ENCODE results near the gene HIP1R.
"Not testable (repeated sequence)": the region's sequence is repeated elsewhere in the genome, so short reads cannot be mapped to it uniquely, and the experiment has no call there.

The HIP1R gene

DNA sequence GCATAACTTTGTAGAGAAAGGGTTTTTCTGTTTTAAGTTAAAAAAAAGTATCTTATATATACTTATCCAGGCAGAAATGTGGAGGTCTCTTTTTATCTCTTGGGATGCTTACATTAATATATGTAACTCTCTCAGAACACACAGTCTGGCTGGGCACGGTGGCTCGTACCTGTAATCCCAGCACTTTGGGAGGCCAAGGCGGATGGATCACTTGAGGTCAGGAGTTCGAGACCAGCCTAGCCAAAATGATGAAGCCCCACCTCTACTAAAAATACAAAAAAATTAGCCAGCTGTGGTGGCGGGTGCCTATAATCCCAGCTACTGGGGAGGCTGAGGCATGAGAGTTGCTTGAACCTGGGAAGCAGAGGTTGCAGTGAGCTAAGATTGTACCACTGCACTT lies 41.0 kb downstream of the HIP1R start:
- DNase-seq (ENCODE audit: low spot score): not testable (repeated sequence)

DNA sequence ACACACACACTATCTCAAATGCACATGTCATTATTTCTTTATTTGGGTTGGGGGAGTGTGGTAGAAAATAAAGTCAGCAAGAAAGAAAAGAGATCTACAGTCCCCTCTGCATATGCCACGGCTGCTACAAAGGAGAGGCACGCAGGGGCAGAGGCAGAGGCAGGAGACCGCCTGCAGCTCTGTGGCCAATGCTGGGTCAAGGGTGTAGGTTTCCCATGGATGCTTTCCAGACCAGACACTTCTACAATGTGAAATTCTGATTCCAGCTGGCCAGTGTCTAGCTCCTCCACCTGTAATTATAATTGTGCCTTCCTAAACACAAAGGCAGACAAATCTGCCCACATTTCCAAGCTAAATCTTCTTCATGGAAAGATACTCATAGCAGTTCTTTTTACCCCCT lies 41.5 kb downstream of the HIP1R start:
- DNase-seq (ENCODE audit: low spot score): no peak

DNA sequence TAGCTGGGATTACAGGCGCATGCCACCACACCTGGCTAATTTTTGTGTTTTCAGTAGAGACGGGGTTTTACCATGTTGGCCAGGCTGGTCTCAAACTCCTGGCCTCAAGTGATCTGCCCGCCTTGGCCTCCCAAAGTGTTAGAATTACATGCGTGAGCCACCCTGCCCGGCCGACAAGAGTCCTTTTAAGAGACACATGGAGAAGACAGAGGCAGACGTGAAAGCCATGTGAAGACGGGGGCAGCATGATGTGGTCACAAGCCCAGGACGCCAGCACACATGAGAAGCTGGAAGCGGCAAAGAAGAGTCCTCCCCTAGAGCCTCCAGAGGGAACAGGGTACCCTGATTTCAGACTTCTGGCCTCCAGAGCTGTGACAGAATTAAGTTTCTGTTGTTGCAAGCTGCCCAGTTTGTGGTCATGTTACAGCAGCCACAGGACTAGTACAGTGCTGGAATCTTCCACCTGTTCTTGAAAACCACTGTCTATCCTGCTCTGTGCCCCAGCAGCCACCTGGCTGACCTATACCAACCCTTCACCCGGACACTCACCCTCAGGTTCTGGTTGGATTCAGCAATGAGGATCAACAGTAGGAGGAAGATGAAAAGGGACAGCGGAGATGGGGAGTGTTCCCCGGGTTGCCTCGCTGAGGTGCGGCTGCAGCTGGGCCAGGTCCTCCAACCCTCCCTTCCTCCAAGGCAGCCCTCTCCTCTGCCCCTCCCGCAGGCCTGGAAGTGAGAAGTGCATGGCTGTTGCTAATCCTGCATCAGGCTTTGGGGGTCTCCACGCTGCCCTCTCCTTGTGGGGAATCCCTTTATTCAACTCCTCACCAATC lies 43.7 kb downstream of the HIP1R start:
- no peak for DNase-seq (ENCODE audit: low spot score)

DNA sequence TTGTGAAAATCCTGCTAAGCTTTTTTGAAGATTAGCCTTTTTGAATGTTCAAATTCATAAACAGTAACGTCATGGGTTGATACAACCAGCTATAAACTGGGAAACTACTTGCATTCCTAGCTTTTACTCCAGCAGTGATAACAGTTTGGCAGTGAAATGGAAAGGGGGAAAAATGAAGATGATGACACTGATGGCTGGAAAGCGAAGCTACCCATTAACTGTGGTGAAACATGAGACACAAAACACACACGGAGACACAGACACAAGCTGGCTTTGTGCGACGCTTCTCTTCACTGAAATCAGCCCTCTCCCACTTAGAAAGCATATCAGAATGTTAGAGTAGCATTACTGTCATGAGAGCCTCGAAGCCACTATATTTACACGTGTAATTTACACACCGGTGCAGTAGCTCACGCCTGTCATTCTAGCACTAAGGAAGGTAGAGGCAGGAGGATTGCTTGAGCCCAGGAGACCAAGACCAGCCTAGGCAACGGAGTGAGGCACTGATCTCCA lies 45.0 kb downstream of the HIP1R start:
- no peak for DNase-seq (ENCODE audit: low spot score)

DNA sequence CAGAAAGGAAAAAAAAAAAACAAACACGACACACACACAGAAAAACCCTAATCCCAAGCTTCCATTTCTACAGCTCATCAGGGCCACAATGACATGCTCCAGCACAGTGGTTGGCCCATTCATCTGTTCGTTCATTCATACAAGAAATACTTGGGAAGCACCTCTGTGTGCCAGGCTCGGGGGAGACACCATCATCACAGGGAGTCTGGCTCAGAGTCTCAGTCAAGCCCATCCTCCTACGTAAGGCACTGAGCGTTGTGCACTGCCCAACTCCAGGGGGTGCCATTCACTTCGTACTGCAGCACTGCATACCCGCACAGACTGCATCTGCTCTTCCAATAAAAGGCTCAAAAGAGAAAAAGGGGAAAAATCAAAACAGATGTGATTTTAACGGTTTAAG lies 45.4 kb downstream of the HIP1R start:
- peak; percentile 71 for DNase-seq (ENCODE audit: low spot score)

DNA sequence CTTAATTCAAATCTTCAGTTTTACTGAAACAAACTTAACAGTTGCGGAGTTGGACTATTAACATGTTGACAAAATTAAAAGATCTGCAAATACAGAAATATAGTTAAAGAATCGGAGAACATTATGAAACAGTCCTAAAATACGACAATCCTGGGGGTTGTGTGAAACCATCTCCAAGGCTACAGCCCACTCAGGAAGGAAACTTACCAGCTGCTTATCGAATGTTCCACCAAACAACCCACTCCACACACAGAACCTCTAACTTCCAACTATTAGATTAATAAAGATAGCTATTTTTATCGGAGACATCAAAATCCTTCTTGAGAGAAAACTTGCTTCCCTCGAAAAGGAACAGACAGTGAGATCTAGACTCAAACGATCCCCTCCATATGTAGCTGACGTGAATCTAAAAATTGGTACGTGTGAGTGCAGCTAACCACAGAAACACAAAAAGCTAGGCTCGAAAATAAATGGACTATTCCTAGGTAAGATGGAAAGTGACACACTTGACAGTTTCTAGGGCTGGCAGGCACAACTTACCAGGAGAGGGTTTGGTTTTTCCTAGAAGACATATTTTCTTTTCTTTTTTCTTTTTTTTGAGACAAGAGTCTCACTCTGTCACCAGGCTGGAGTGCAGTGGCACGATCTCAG lies 47.8 kb downstream of the HIP1R start:
- DNase-seq (ENCODE audit: low spot score): no peak

DNA sequence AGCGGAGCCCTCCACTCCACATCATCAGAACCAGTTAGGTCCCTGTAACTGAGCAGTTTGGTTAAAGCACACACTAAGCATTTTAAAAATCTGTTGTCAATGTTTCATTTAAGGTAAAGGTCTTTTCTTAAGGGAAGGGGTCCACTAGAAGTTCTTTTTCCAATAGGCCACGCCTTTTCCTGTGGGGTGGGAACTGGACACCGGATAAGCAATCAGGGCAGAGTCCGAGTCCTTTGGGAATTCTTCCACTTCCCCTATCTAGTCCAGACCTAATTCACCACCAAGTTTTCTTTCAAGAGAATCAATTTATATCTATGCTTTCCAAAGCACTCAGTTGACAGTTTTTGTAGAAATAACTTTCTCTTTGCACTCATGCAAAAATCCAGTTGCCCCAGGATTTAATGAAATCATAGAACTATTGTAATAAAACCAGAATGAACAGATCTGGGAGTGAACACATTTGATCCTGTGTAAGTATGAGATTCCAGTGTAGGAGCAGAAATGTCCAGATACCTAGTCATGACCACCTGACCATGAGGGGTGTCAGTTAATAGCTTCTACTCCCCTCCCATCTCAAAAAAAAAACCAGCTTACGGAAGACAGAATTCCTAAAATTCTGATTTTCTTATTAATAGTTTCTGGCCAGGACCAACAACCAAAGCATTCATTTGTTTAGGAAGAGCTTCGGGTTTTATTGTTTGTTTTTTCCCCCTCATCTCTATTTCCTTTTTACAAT lies 49.0 kb downstream of the HIP1R start:
- no peak for DNase-seq (ENCODE audit: low spot score)

DNA sequence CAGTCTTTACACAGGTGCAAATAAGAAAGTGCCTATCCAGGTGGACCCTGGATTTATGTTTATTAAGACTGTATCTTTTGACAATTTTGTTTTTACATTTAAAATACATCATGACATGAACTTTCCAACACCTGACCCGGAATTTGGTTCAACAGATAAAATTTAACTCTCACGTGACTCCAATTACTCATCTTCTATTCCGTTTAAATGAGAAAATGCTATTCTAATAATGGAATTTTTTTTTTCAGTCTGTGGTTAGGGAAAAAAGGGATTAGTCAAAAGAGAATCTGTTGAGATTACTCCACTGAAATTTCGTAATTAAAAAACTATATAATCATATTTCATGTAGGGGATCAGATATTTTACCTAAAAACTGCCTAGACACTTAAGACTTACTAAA lies 49.6 kb downstream of the HIP1R start:
- DNase-seq (ENCODE audit: low spot score): no peak

DNA sequence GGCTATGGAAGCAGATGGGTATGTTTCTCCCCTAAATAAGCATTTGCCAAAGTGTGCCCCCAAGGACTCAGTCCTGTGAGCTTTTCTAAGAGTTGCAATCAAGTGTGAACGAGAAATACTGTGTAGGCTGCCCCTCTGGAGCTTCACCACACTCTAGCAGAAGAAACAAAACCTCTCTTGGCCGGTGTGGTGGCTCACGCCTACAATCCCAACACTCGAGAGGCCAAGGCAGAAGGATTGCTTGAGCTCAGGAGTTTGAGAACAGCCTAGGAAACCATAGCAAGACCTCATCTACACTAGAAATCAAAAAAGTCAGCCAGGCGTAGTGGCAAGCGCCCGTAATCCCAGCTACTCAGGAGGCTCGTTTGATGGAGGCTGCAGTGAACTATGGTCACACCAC lies 50.9 kb downstream of the HIP1R start:
- no peak for DNase-seq (ENCODE audit: low spot score)

DNA sequence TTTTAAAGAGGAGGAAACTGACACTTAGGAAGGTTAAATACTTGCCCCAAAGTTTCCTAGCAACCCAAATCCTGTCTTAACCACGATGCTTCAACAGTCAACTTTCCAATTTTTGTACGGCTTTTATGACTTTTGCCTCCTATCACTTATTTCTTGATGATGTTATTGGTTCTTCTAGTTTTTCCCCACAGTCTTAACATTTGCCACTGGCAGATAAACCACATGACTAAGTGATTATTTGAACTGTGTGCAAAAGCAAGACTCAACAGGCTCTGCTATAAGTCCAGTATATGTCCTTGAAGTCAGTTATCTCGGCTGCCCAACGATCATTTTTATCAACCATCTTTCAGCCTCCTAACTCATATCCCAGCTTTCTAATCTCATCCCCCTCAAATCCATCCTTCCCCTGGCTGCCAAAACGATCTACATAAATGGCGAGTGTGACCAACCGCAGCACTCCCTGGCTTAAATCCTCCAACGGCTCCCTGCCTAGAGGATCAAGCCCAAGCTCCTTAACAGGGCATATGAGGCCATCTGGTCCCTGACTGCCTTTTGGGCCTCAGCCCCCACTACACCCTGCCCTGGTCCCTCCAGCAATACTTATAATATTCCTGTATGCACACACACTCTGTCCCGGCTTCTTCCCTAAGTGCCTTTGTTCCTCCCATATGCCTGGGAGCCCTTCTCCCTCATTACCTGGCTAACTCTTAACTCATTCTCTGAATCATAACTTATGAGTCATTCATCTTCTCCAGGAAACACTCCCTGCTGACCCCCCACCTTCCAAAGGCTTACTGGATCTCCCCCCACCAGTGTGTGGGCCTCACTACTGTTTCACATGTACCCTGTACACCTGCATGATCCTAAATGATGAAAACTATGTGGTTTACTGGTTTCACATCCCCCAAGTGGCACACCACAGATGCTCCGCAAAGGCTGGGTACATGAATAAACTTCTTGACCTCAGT lies 51.9 kb downstream of the HIP1R start:
- DNase-seq (ENCODE audit: low spot score): peak; percentile 83

DNA sequence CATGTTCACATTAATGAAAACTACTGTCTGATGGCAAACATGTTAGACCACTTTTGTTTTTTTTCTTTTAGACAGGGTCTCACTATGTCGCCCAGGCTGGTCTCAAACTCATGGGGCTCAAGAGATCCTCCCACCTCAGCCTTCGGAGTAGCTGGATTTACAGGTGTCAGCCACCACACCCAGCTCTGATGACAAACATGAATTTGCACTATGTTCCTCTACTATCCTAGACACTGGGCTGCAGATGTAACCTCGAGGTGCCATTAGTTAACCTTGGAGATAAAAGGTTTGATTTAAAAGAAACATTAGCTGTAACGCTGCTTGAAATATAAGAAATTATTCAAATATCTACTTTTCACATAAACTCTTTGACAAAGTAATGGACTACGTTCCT lies 52.6 kb downstream of the HIP1R start:
- DNase-seq (ENCODE audit: low spot score): no peak

DNA sequence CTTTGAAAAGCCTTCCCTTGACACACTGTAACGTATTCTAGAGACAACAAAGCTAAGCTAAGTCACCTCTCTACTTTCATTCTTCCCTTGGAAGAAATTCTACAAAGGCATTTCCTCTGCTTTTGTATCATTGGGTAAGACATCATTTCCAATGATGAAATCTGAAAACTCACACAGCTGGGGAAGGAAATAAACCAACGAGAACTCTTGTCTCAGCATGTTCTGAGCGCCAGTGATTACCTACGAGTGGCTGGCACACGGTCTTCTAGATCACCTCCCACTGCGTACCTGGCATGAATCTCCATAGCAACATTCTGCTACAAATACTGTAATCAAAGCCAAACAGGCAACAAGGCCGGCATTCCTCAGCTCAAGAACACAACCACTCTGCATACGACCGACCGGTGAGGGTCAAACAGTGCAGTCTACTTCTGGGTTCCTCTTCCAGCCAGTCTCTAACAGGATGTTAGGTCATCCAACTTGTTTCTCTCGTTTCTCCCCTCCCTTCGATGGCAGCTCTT lies 53.0 kb downstream of the HIP1R start:
- peak; percentile 47 for DNase-seq (ENCODE audit: low spot score)

DNA sequence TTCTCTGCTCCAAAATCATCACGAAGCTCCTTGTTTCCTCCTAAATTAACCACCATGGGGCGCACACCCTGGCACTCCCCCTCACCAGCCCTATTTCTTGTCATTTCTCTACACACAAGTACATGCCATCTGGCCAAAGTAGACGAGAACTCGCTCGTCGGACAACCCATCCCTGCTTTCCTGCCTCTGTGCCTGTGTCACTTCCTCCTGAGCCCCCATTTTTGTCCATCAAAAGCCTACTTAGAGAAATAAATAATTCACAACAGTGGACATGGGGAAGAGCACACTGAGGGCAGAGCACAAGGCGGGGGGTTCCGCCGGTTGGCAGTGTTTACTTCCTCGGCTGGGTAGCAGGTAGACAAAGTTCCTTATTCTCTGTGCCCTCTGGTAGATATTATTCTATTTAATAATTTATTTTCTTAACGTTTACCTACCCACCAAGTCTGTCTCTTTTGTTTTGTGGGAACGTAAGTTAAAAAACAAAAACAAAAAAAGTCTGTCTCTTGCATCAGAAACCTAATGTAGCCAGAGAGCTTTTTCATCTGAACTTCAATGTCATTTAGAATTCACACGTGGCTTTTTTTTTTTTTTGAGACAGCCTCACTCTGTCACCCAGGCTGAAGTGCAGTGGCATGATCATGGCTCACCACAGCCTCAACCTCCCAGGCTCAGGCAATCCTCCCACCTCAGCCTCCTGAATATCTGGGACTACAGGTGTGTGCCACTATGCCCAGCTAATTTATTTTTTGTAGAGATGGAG lies 54.7 kb downstream of the HIP1R start:
- no peak for DNase-seq (ENCODE audit: low spot score)

DNA sequence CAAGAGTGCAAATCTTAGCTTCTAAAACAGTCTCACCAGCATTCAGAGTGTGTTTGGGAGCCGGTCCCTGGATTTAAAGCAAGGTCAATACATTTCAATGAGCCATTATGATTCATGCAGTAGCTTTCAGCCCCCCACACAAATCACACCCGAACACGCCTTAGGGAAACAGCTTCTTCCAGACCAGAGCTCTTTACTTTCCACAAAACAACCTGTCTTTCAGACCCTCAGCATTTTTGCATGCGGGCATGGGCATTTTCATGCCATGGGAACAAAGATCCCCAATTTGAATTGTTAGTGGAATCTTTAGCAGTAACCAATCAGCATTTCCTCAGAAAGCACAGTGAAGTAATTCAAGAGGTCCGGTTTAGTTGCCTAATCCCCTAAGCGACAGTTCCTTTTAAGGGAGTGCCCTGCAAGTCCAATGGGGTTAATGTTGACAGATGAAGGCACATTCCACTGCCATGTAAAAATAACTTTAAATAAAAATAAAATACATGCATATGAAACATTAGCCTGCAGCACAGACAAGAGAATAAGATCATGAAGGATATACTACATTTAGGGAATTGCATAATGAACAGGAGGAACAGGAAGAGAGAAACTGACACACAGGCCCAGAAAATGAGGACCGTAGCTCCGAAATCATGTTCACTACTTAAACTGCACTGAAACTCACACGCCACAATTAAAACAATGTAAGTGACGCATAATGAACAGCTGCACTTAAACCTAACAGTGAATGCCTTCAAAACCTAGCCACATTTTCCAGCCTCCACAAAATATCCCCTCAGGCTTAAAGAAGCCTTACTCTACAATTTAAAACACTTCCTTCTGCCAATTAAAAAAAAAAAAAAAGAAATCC lies 56.6 kb downstream of the HIP1R start:
- no peak for DNase-seq (ENCODE audit: low spot score)

DNA sequence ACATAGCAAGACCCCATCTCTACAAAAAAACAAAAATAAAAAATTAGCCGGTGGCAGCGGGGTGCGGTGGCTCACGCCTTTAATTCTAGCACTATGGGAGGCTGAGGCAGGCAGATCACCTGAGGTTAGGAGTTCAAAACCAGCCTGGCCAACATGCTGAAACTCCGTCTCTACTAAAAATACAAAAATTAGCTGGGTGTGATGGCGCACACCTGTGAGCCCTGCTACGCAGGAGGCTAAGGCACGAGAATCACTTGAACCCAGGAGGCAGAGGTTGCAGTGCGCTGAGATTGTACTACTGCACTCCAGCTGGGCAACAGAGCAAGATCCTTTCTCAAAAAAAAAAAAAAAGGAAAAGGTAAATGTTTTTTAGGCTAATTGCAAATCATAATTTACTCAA lies 57.5 kb downstream of the HIP1R start:
- not testable (repeated sequence) for DNase-seq (ENCODE audit: low spot score)

DNA sequence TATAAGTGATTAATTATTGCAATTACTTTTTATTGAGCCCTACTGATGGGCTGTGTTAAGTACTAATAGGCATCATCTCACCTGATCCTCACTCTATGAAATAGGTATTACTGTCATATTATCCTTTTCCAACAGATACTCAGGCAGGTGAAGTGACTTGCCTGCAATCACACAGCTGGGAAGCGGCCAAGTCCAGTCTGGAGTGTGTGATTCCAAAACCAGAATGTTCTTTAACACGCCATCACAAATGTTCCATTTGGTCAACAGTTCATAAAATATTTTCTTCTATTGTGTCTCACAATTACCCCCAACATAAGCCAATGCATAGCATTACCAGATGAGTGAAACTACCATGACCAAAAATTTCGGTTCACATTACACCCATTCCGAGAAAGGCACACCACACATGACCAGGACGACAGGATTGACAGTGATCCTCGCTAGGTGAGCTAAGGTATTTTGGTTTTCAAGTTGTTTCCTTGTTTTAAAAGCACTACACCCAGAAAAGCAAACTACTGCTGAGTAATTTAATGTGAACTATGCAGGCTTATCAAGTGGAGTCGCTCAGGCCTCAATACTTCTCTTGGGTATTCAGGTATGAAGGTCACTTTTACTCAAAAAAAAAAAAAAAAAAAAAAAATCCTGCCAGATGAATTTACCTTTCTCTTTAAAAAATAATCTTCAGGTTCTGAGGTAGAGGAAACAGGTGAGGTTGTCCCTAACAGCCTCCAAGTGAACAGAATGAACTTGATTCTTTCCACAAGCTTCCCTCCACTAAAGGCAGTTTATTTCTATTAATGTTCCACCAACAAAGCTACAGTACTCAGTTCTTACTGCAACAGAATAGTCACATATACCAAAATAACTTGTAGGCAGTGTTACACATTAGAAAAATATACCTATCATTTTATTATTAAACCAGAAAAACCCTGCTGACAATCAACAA lies 58.2 kb downstream of the HIP1R start:
- no peak for DNase-seq (ENCODE audit: low spot score)

DNA sequence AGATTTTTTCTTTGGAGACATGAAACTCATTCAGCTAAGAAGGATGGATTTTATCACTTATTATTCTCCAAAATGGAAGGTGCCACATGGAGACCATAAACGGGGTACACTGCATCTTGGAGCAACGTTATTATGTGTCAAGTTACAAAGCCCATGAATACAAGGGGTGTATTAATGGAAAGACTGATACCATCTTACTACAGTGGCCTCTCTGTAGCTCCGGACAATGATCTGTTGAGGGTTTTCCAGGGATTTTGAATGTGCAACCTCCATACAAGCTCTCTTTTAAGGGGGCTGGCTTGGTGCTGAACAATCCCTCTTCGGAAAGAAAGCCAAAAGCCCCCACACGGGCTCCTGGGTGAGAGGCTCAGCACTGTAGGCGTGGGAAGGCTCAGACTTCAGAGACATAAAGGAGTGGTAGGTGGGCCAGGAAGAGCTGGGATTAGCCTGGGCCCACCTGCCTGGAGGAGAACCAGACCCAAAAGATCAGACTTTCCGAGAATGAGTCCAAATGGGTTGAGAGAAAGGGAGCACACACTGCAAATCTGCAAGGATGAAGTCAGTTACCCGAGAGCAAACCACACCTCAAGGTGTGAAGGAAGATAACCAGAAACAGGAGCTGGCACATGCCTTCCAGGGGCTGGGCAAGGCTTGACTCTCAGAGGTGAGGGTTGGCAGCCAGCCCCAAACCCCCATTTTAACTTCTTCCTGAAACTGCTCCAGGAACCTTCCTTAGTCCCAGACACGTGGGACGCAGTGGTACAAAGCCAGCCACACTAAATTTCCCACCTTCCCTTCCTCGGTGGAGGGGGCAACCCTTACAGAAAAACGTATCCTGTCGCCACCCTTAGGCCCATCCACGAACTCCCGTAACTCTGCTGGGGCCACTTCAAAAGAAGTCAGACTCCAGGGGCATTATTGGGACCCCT lies 59.2 kb downstream of the HIP1R start:
- no peak for DNase-seq (ENCODE audit: low spot score)

Measured in NAMALWA (cell line).